Natural killer cell (primary cell): ENCODE measurements around the gene MAD1L1. TPM values are rescaled to one million over a fixed set of nuclear protein-coding genes. Genes with fewer than 3 reads are reported as not detected.

Source experiments
- ATAC-seq, 3 donors: fragments of 150-1000 bp in 2 of 3; fragments of 200-7000 bp in 1 of 3; cut with Tn5 transposase; 1 replicate in 1 of 3; 2 replicates in 2 of 3; pipeline ENCODE4 v1.10.0; 2021; ENCODE audit warnings: mild to moderate bottlenecking in 2 of 3, moderate library complexity in 2 of 3
- DNase-seq, 2 donors: peaks; one replicate each; pipeline versions ENCODE4 v3.0.0 to v3.0.0-alpha.2; 2013 to 2021; ENCODE audit warnings: mixed read lengths in 1 of 2
- H3K27ac ChIP-seq: one replicate; pipeline ENCODE4 v1.5.1; 2013; ENCODE audit warnings: mild to moderate bottlenecking, low read length
- H3K27me3 ChIP-seq: one replicate; pipeline ENCODE4 v1.6.1; 2013; ENCODE audit warnings: low read length; ENCODE audit not compliant: control insufficient read depth, insufficient read depth
- H3K36me3 ChIP-seq: one replicate; pipeline ENCODE4 v1.6.1; 2013; ENCODE audit warnings: low read length; ENCODE audit not compliant: control insufficient read depth, insufficient read depth
- H3K4me1 ChIP-seq: one replicate; pipeline ENCODE4 v1.6.1; 2013; ENCODE audit warnings: low read length; ENCODE audit not compliant: control insufficient read depth, insufficient read depth
- H3K4me3 ChIP-seq: one replicate; pipeline ENCODE4 v1.5.1; 2013; ENCODE audit warnings: low read length
- H3K9me3 ChIP-seq: one replicate; pipeline ENCODE4 v1.6.1; 2013; ENCODE audit warnings: low read length; ENCODE audit not compliant: control insufficient read depth, insufficient read depth
- H3K27ac Mint-ChIP-seq, 2 donors: one replicate each; pipeline ENCODE4 v1.8.0; 2022; ENCODE audit warnings: mild to moderate bottlenecking in 2 of 2, mixed read lengths in 2 of 2, moderate library complexity in 1 of 2
- H3K27me3 Mint-ChIP-seq, 2 donors: one replicate each; pipeline ENCODE4 v1.8.0; 2022; ENCODE audit warnings: low read depth in 2 of 2, mixed read lengths in 2 of 2
- H3K36me3 Mint-ChIP-seq: one replicate; pipeline ENCODE4 v1.8.0; 2022; ENCODE audit warnings: mixed read lengths
- H3K4me1 Mint-ChIP-seq, 2 donors: one replicate each; pipeline ENCODE4 v1.8.0; 2022; ENCODE audit warnings: mixed read lengths in 2 of 2
- H3K4me3 Mint-ChIP-seq: one replicate; pipeline ENCODE4 v1.8.0; 2022; ENCODE audit warnings: mild to moderate bottlenecking, moderate library complexity, mixed read lengths
- H3K9me3 Mint-ChIP-seq, 2 donors: one replicate each; pipeline ENCODE4 v1.8.0; 2022; ENCODE audit warnings: mixed read lengths in 2 of 2
- CTCF ChIP-seq: fragments of 200-600 bp; IDR thresholded peaks from one replicate; pipeline ENCODE4 v1.8.0; 2022; ENCODE audit warnings: antibody characterized with exemption
- whole genome bisulfite sequencing: methylation state at CpG from one replicate; pipeline ENCODE4 v1.1.7; 2013; ENCODE audit warnings: missing lambda C conversion rate; ENCODE audit not compliant: insufficient coverage; 5-methylcytosine and 5-hydroxymethylcytosine counted together
- intact Hi-C: fragments of 100-400 bp; cut with micrococcal nuclease; formaldehyde crosslinking; loops from one replicate; pipeline ENCODE4 v1.14.2; 2022
- total RNA-seq, 4 donors: library from RNA; stranded (reverse); fragments of 120-200 nt in 1 of 4; gene quantifications; one replicate each; pipeline versions ENCODE4 v1.2.3 to v1.2.4, GENCODE V29; 2013 to 2022

The MAD1L1 gene
- total RNA-seq, 3 donors from 2014 or later (not counting 1 experiment from before 2014, with no cell fraction given), result 53.6 to 81.2 (median 77.4) TPM

DNA sequence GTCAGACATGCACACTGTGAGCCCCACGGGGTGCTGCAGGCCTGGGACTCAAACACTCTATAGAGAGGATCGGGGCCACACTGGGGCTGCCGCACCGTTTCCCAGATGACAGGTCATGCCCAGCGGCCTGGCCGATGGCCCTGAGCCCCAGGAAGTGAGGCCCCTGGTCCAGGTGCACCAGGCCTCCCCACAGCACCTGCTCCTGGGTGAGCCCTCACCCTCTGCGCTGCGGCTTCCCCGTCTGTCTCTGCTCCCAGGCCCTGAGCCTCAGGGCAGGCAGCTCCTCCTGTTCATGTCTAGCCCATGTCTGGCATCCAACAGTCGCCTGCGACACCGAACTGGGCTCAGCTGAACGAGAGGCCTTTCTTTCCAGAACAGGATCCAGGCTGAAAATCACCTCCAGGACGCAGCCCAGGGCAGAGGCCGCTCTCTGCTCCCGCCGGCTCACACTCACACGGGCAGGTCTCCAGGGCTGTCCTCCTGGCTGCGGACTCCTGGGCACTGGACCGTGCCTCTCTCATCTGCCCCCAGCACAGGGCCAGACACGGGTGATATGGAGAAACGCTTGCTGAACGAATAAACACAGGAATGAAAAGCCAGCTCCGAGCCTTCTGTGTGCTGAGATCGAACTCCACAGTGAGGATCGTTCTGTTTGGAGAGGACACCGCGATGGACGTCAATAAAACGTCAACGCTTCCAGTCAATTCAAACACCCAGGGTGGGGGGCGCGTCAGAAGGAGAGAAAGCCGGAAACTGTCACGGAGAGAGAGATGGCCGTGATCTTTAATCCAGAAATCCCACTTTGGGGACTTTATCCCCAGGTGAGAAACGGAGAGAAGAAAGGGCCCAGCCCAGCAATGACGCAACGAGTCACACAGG, 360.3 kb downstream of the MAD1L1 start:
- H3K27ac Mint-ChIP-seq, result no peak overlapping the region
- ATAC-seq (no peak), DNase-seq (no peak)
- no peaks in the 10 kb centered on the region for H3K9me3 ChIP-seq
- no peak for TF ChIP-seq CTCF
- H3K27me3 ChIP-seq, result no peaks in the 10 kb centered on the region
- WGBS, result 98% methylated on average over 39 of the region's 39 CpGs
- H3K4me3 Mint-ChIP-seq, result no peak overlapping the region
- H3K9me3 Mint-ChIP-seq, result peaks cover 0 to under 1% of the 10 kb centered on the region in 2 donors
- no peaks in the 10 kb centered on the region for H3K36me3 Mint-ChIP-seq
- no peak overlapping the region for H3K27ac ChIP-seq
- no peaks in the 10 kb centered on the region for H3K36me3 ChIP-seq
- intact Hi-C loops, result no loop called here
- H3K4me1 ChIP-seq, result peaks cover 7% of the 10 kb centered on the region
- no peaks in the 10 kb centered on the region for H3K27me3 Mint-ChIP-seq
- H3K4me1 Mint-ChIP-seq, result peaks cover 5 to 25% of the 10 kb centered on the region in 2 donors
- H3K4me3 ChIP-seq, result no peak overlapping the region

DNA sequence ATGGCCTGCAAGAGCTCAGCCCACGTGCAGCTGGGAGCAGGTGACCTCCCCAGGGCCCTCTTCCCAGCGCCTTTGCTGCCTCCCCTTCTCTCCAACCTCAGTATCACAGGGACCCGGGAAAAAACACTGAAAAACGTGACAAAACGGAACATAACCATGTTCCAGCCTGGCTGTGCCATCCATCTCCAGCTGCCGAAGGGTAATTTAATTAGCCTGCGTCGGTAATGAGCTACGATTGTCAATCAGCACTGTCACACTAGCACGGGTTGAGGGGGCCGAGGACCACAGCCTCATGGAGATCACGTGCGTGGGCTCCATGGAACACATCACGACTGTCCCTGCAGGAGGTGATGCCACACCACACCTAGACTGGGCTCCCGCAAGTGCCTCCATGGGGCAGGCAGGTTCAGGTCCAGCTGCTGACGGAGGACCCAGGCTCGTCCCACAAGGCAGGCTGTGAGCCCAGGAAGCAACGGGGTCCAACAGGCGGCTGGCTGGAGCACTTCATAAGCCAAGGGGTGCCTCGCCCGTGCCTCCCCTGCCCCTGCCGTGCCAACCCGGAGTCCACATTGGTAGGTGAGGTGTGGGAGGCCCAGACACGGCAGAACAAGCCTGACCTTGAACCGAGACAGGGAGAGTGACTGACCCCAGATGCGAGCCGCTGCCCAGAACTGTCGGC, 363.2 kb downstream of the MAD1L1 start:
- ATAC-seq (no peak), DNase-seq (no peak)
- intact Hi-C loops, result no loop called here
- H3K4me1 ChIP-seq, result no peaks in the 10 kb centered on the region
- Mint-ChIP-seq H3K27me3 (no peaks in the 10 kb centered on the region), H3K4me3 (no peak overlapping the region), H3K36me3 (no peaks in the 10 kb centered on the region), H3K4me1 (peaks cover 14 to 34% of the 10 kb centered on the region in 2 donors), H3K27ac (no peak overlapping the region), H3K9me3 (no peaks in the 10 kb centered on the region)
- TF ChIP-seq CTCF, result no peak
- H3K36me3 ChIP-seq, result no peaks in the 10 kb centered on the region
- no peak overlapping the region for H3K27ac ChIP-seq
- H3K4me3 ChIP-seq, result no peak overlapping the region
- no peaks in the 10 kb centered on the region for H3K9me3 ChIP-seq
- 97% methylated on average over 28 of the region's 28 CpGs for WGBS
- no peaks in the 10 kb centered on the region for H3K27me3 ChIP-seq

DNA sequence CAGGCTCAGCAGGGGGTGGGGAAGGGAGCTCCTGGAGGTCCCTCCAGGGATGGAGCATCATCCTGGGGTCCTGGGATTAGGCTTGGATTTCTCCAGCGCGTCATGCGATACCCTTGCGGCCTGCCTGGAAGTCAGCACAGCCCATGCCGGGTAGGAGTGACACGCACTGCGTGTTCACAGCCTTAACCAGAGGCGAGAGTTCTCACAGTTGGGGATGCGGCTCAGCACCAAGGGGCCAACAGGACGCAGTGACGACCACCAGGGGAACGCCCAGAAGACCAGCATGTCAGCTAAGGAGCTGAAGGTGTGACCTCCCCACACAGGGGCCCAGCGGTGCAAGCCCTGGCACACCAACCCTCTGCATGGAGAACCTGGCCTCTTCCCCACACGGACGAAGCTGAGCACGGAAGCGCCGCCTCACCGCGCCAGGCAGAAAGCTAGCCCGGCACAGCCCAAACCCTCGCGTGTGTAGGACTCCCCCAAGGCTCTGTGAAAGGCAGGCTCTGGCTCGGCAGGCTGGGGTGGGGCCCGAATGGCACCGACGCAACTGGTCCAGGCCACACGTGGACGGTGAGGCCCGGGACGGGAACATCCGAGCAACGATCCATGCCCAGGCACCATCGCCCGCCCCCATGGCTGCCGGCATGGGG, 364.1 kb downstream of the MAD1L1 start:
- Mint-ChIP-seq H3K4me3 (no peak overlapping the region), H3K9me3 (no peaks in the 10 kb centered on the region), H3K27me3 (no peaks in the 10 kb centered on the region), H3K27ac (no peak overlapping the region), H3K4me1 (peaks cover 9 to 27% of the 10 kb centered on the region in 2 donors), H3K36me3 (no peaks in the 10 kb centered on the region)
- peak in 1 of 3 donors; percentile 59 for ATAC-seq
- intact Hi-C loops, result no loop called here
- Histone ChIP-seq H3K27me3 (no peaks in the 10 kb centered on the region), H3K4me3 (no peak overlapping the region), H3K9me3 (no peaks in the 10 kb centered on the region), H3K36me3 (no peaks in the 10 kb centered on the region), H3K27ac (no peak overlapping the region), H3K4me1 (no peaks in the 10 kb centered on the region)
- DNase-seq, result no peak
- TF ChIP-seq CTCF, result no peak
- WGBS, result 88% methylated on average over 36 of the region's 36 CpGs
